Loucy (cell line): ENCODE data around the gene GALNT9.

ENCODE experiments used
- H2AFZ ChIP-seq: fragments of 200-600 bp; sonication (generic); 2 replicates; pipeline ENCODE4 v1.6.0; 2016; ENCODE audit warnings: antibody characterized with exemption, mild to moderate bottlenecking, low read length, moderate library complexity
- H3F3A ChIP-seq: fragments of 200-600 bp; 2 replicates; pipeline ENCODE4 v1.6.0; 2016; ENCODE audit warnings: antibody characterized with exemption, low read depth, mild to moderate bottlenecking
- H3K27me3 ChIP-seq: fragments of 200-600 bp; sonication (generic); 2 replicates; pipeline ENCODE4 v1.6.1; 2014; ENCODE audit warnings: low read length, mild to moderate bottlenecking; ENCODE audit not compliant: insufficient read depth, poor library complexity, severe bottlenecking
- H3K36me3 ChIP-seq: fragments of 200-600 bp; sonication (generic); 2 replicates; pipeline ENCODE4 v1.6.1; 2016; ENCODE audit warnings: low read length; ENCODE audit not compliant: insufficient read depth
- H3K4me1 ChIP-seq: fragments of 200-600 bp; sonication (generic); 2 replicates; pipeline ENCODE4 v1.5.1; 2014; ENCODE audit warnings: low read length, mild to moderate bottlenecking; ENCODE audit not compliant: insufficient read depth, poor library complexity, severe bottlenecking
- H3K4me2 ChIP-seq: fragments of 200-600 bp; sonication (generic); 2 replicates; pipeline ENCODE4 v1.6.0; 2014; ENCODE audit warnings: antibody characterized with exemption, low read length, low read depth, mild to moderate bottlenecking; ENCODE audit not compliant: poor library complexity, severe bottlenecking
- H3K4me3 ChIP-seq: fragments of 200-600 bp; sonication (generic); 2 replicates; pipeline ENCODE4 v1.5.1; 2014; ENCODE audit warnings: low read length, mild to moderate bottlenecking, mixed read lengths; ENCODE audit not compliant: poor library complexity, severe bottlenecking
- H3K79me2 ChIP-seq: fragments of 200-600 bp; sonication (generic); 2 replicates; pipeline ENCODE4 v1.6.1; 2014; ENCODE audit warnings: low read length; ENCODE audit not compliant: insufficient read depth
- H3K9ac ChIP-seq: fragments of 200-600 bp; sonication (generic); 2 replicates; pipeline ENCODE4 v1.6.0; 2014; ENCODE audit warnings: mild to moderate bottlenecking, low read depth, low read length, moderate library complexity; ENCODE audit not compliant: poor library complexity, severe bottlenecking
- H3K9me2 ChIP-seq: fragments of 200-600 bp; sonication (generic); replicated peaks from 2 replicates; pipeline ENCODE4 v1.6.1; 2016; ENCODE audit warnings: low read depth, low read length, mixed read lengths
- H3K9me3 ChIP-seq: fragments of 200-600 bp; sonication (generic); 2 replicates; pipeline ENCODE4 v1.6.1; 2014; ENCODE audit warnings: mild to moderate bottlenecking, antibody characterized with exemption, low read length, low read depth; ENCODE audit not compliant: insufficient read depth
- H4K20me1 ChIP-seq: fragments of 200-600 bp; sonication (generic); 2 replicates; pipeline ENCODE4 v1.6.0; 2014; ENCODE audit warnings: antibody characterized with exemption, low read length, mild to moderate bottlenecking; ENCODE audit not compliant: insufficient read depth, poor library complexity, severe bottlenecking
- EZH2phosphoT487 ChIP-seq: fragments of 200-600 bp; IDR thresholded peaks from 2 replicates; pipeline ENCODE4 v1.6.1; 2018; ENCODE audit warnings: antibody characterized with exemption, mild to moderate bottlenecking, moderate library complexity, borderline replicate concordance
- TF ChIP-seq, protein P1 (sequence below): fragments of 200-600 bp; sonication (generic); conservative IDR thresholded peaks from 2 replicates; pipeline ENCODE4 v1.5.1; 2014; ENCODE audit warnings: mild to moderate bottlenecking, antibody characterized with exemption, low read length

Gene GALNT9

DNA sequence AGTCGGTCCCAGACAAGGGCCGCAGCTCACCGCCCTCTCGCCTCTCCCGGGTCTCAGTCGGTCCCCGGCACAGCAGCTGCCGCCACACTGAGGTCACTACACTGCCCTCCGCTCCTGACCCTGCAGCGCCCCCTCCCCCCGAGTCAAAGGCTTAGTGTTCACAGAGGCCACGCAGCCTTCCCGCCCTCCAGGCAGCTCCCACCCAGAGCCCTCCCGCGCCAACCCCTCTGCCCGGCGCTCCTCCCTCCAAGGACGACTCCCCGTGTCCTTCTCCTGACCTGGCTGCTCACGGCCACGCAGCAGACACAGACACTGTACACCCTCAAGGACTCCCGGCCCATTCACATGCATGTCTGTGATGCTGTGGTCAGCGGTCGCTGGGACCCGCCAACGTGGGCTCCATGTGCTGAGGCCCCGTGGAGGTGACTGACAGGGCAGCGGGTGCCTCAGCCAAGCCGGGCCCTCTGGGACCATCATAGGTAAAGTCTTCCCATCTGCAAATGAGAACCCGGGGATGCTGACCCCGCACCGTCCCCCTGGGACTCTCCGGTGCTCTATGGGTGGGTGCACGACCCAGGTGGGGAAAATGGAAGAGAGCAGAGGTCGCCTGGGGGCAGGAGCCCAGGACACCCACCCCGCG, 16.3 kb upstream of the GALNT9 start:
- H3K4me3 ChIP-seq: no peak overlapping the region
- H3K4me2 ChIP-seq: no peak overlapping the region
- H3K9ac ChIP-seq: no peak overlapping the region
- peaks cover 24% of the 10 kb centered on the region for H3K4me1 ChIP-seq
- no peaks in the 10 kb centered on the region for H3K9me3 ChIP-seq
- TF ChIP-seq, protein P1, sequence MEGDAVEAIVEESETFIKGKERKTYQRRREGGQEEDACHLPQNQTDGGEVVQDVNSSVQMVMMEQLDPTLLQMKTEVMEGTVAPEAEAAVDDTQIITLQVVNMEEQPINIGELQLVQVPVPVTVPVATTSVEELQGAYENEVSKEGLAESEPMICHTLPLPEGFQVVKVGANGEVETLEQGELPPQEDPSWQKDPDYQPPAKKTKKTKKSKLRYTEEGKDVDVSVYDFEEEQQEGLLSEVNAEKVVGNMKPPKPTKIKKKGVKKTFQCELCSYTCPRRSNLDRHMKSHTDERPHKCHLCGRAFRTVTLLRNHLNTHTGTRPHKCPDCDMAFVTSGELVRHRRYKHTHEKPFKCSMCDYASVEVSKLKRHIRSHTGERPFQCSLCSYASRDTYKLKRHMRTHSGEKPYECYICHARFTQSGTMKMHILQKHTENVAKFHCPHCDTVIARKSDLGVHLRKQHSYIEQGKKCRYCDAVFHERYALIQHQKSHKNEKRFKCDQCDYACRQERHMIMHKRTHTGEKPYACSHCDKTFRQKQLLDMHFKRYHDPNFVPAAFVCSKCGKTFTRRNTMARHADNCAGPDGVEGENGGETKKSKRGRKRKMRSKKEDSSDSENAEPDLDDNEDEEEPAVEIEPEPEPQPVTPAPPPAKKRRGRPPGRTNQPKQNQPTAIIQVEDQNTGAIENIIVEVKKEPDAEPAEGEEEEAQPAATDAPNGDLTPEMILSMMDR: no peak
- no peak for TF ChIP-seq EZH2phosphoT487
- no peaks in the 10 kb centered on the region for H3K9me2 ChIP-seq
- H2AFZ ChIP-seq: no peak overlapping the region
- no peaks in the 10 kb centered on the region for H3F3A ChIP-seq
- no peaks in the 10 kb centered on the region for H3K36me3 ChIP-seq
- no peaks in the 10 kb centered on the region for H3K27me3 ChIP-seq
- H4K20me1 ChIP-seq: no peaks in the 10 kb centered on the region
- no peaks in the 10 kb centered on the region for H3K79me2 ChIP-seq

DNA sequence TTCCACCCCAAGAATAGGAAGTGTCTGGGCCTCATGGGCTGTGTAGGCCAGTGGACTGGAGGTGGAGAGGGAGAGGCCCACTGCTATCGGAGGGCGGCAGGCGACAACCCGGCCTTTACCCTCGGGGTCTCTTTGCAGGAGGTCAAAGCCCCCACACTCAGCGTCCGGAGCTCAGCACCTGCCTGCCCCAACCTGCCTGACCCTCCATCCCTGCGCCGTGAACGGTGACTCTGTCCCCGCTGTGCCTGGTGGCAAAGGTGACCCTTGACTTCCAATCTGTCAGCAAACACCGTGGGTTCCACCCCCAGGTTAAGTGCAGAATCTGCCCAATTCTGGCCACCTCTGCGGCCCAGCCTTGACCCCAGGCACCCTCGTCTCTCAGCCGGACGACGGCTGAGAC, 15.7 kb upstream of the GALNT9 start:
- H3K4me3 ChIP-seq: no peak overlapping the region
- no peak overlapping the region for H3K9ac ChIP-seq
- peaks cover 24% of the 10 kb centered on the region for H3K4me1 ChIP-seq
- H2AFZ ChIP-seq: no peak overlapping the region
- H4K20me1 ChIP-seq: no peaks in the 10 kb centered on the region
- H3K79me2 ChIP-seq: no peaks in the 10 kb centered on the region
- no peaks in the 10 kb centered on the region for H3K9me3 ChIP-seq
- TF ChIP-seq, protein P1: no peak
- no peak for TF ChIP-seq EZH2phosphoT487
- no peaks in the 10 kb centered on the region for H3K9me2 ChIP-seq
- H3K36me3 ChIP-seq: no peaks in the 10 kb centered on the region
- H3F3A ChIP-seq: no peaks in the 10 kb centered on the region
- no peak overlapping the region for H3K4me2 ChIP-seq
- no peaks in the 10 kb centered on the region for H3K27me3 ChIP-seq

DNA sequence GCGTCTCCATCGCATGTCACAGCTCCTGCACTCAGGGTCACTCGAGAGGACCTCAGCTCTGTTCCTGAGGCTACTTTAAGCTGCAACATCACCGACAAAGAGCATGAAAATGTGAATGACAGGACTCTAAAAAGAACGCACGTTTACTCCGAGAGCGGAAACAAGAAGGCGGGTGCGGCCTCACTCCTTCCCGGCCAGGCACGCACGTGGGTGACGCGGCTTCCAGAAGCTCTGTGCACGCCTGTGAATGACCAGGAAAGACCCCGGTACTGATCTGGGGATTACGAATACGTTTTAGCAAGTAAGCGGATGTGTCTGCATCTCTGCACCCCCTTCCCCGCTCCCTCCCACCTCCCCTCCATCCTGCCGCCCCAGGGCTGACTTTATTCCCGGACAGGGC, 15.2 kb upstream of the GALNT9 start:
- H3K79me2 ChIP-seq: no peaks in the 10 kb centered on the region
- no peaks in the 10 kb centered on the region for H3K27me3 ChIP-seq
- no peaks in the 10 kb centered on the region for H3K36me3 ChIP-seq
- no peaks in the 10 kb centered on the region for H3F3A ChIP-seq
- no peaks in the 10 kb centered on the region for H4K20me1 ChIP-seq
- H3K4me3 ChIP-seq: no peak overlapping the region
- H2AFZ ChIP-seq: no peak overlapping the region
- no peaks in the 10 kb centered on the region for H3K9me2 ChIP-seq
- H3K9ac ChIP-seq: no peak overlapping the region
- H3K4me2 ChIP-seq: no peak overlapping the region
- H3K4me1 ChIP-seq: peaks cover 24% of the 10 kb centered on the region
- H3K9me3 ChIP-seq: no peaks in the 10 kb centered on the region
- TF ChIP-seq EZH2phosphoT487: no peak
- TF ChIP-seq, protein P1: no peak
